HG03159 (cell line): Measurements from ENCODE around the gene FAM117A.

Experiments used
- ATAC-seq: cut with Tn5 transposase; IDR thresholded peaks from one replicate; pipeline ENCODE4 v1.9.1; 2021; ENCODE audit warnings: mild to moderate bottlenecking, moderate library complexity; ENCODE audit not compliant: unreplicated experiment

Gene FAM117A

GRCh38 chr17:49715216-49715615, 48.7 kb downstream of the FAM117A start:
- ATAC-seq, result no peak

DNA sequence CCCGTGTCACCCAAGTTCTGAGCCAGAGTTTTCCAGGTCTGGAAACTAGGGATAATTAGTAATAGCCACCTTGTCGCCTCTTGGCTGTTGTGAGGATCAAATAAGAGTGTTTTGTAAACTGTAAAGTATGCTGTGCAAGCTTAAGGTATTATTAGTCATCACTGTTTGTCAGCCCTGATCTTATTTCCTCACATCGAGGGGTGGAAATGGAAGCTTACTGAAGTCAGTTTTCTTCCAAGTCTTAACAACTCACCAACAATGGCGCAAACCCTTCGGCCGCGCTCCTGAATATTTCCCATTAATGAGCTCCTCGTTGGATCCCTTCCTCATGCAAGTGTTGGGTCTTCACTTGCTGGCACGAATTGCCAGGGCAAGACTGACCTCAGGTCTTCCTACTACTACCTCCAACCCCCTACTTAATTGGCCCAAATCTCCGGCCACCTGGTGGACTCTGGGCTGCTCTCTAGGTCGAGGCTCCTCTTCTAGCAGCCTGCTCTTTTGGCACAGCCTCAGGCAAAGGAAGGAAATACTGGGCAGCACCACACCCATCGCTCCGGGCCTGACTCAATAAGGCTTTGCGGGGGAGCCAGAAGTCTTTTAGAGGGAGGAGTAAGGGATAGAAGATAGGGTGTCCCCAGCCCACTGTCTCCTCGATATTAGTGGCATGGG, 55.3 kb downstream of the FAM117A start:
- ATAC-seq, result no peak

GRCh38 chr17:49707608-49708514, 56.1 kb downstream of the FAM117A start, which contains the start of gene SLC35B1:
TSS of gene SLC35B1 (minus strand) at chr17:49707964. CDS start at chr17:49707833, 131 bp downstream.
- ATAC-seq, result peak; percentile 89

DNA sequence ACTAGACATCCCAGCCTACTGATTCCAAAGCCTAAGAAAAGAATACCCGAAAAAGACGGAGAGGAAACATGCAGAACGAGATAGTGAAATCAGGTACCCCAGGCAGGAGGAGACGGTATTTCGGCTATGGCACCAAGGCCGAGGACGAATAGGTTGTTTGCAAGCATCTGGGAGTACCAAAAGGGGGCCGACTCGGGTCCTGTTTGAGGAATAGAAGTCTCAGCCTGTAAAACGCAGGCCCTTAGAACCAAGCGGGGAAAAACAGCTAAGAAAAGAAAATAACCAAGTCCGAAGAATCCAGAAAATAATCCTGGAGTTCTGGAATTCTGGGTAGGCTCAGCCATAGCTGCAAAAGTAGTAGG, 56.7 kb downstream of the FAM117A start:
- ATAC-seq, result no peak

- ATAC-seq, result no peak
These were observed 58.7 kb downstream of the FAM117A start for GRCh38 chr17:49705254-49705653.

GRCh38 chr17:49703557-49704277, 60.2 kb downstream of the FAM117A start:
- no peak for ATAC-seq

DNA sequence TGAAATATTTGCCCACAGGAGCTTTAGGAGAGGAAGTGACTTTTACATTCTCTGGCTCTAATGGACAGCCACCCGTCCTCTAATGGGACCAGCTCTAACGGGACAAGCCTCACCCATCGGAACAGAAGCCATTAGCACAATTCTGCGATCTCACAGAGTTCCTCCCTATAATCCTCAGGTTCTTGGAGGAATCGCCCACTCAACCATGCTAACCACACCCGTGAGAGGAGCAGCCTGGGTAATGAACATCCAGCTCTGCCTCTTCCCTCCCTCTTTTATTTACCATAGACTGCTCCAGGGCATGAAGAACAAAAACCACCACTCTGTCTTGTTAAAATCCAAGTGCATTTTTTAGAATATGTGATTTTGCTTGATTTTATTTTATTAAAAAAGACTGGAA, 63.0 kb downstream of the FAM117A start:
- ATAC-seq, result no peak

- no peak for ATAC-seq
These were observed 63.9 kb downstream of the FAM117A start for GRCh38 chr17:49699966-49700575.

GRCh38 chr17:49698005-49698404, 65.9 kb downstream of the FAM117A start:
- no peak for ATAC-seq

GRCh38 chr17:49696233-49696761, 67.6 kb downstream of the FAM117A start:
- ATAC-seq, result no peak

DNA sequence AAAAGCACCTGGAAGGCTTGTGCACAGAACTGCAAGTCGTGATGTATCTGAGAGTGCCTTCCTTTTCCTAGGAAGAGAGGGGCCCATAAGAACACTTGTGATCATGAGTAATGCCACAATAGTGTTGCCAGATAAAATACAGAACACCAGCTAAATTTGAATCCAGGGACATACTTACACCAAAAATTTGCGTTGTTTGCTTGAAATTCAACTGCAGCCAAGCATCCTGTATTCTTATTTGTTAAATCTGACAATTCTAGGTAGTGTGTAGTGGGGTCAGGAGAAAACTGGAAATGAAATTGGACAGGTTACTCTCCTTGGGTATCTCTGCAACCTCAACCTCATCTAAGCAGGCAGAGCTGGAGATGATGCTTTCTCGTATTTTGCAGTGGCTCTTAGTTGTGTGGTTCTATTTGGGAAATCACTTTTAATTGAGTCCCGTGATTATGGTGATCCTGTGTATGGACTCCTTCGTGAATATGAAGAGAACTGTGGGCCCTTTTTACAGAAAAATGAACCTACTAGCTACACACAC, 68.2 kb downstream of the FAM117A start:
- no peak for ATAC-seq

DNA sequence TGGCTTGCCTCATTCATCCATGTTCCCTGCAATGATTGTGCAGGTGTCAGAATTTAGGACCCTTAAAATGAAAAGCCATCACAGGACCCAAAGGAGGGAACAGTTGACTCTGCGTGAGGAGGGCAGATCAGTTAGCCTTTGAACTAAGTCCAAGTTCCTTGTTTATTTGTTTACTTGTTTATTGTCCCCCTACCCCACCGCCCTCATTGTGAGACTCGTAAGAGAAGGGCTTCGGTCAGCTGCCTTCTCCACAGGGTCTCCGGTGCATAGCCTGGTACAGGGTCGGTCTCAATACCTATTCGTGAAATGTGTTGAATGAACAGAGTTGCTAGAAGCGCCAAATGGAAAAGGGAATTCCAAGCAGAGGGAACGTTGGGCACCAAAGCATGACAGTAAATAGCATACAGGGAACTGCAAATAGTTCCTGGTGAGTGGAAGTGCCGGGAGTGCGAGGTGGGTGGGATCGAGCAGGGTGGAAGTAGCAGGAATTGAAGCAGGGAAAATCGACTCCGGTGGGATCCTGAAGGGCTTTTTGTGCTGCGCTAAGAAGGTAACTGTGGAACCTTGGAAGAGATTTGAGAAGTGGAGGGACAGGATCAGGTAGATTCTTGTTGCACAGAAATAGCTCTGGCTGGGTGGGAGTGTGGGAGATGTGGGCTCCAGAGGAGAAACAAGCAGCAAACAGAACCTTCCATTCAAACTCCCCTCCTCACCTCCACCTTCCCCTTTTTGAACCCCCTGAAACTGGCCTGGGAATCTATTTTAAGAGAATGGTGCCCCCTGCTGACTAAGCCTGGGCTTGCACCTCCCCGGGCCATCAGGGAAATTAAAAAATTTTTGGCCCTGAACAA, 68.9 kb downstream of the FAM117A start:
- no peak for ATAC-seq

GRCh38 chr17:49692751-49693150, 71.2 kb downstream of the FAM117A start:
- ATAC-seq, result no peak

DNA sequence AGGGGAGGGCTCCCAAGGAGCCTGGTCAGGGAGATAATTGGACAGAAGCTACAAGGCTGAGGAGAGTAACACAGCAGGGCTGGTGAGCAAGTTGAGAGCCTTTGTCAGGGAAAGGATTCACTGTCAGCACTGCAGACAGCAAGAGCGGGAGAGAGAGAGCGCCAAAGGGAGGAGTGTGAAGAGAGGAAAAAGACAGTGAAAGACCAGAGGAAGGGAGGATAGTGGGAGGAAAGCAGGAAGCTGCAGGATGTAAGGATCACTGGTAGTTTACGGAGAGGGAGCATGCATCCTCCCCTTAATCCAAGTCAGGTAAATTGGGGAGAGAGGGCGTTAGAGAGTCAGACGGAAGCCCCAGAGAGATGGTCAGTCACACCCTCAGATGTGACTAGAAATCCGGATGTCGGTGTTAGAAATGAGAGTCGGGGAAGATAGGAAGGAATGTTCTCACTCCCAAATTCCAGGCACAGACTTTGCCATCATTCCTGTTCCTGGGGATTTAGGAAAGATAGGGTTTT, 72.2 kb downstream of the FAM117A start:
- no peak for ATAC-seq

GRCh38 chr17:49691086-49691676, 72.8 kb downstream of the FAM117A start:
- ATAC-seq, result no peak

- ATAC-seq, result no peak
These were observed 73.7 kb downstream of the FAM117A start for GRCh38 chr17:49690256-49690655.

DNA sequence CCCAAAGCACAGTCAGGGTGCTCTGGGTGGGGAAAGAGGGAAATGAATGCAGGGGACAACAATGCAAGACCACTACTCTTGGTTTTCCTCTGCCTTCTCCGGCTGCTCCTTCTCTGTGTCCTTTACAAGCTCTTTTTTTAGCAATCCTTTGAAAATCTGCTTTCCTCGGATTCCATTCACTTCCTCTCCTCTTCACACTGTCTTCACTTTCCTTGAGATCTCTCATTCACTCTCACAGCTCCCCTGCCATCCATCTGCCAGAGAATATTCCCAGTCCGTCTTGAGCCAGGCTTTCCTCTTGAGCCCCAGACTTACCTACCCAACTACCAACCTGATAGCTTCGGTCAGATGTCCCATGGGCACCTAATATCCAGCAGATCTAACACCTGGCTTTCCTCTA, 75.1 kb downstream of the FAM117A start:
- no peak for ATAC-seq

DNA sequence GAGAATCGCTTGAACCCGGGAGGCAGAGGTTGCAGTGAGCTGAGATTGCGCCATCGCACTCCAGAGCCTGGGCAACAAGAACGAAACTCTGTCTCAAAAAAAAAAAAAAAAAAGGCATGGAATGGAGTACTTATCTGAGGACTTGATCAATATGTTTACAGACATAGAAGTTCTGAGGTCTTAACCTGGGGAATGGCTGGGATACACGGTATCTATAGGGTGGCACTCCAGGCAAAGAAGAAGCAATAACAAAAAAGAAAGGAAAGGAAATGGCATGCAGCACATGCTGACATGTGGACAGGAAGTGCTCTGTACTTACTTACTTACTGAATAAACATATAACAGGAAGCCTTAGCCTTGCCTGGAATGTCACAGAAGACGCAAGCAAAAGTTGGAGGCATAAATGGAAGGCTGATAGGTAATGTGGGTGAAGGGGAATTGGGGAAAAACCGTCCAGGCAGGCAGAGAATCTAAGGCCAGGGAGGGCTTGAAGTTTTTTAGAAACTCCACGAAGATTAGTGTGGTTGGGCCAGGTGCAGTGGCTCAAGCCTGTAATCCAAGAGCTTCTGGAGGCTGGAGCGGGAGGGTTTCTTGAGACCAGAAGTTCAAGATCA, 75.9 kb downstream of the FAM117A start:
- no peak for ATAC-seq
